GM19043 (cell line): ENCODE measurements around the gene TMEM205.

Experiments
- ATAC-seq: cut with Tn5 transposase; IDR thresholded peaks from one replicate; pipeline ENCODE4 v1.9.1; 2021; ENCODE audit warnings: low read depth; ENCODE audit not compliant: unreplicated experiment

The TMEM205 gene

DNA sequence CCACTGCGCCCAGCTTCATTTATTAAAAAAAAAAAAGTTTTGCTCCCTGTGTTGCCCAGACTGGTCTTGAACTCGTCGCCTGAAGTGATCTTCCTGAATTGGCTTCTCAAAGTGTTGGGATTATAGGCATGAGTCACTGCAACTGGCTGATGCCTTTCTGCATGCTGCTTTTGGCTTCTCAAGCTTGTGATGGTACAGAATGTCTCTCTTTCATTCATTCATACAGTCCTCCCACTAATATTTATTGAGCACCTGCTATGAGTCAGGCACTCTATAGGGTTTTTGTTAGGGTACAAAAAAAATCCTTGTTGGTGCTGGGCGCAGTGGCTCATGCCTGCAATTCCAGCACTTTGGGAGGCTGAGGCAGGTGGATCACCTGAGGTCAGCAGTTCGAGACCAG, 41.1 kb downstream of the TMEM205 start:
- ATAC-seq, result no peak

DNA sequence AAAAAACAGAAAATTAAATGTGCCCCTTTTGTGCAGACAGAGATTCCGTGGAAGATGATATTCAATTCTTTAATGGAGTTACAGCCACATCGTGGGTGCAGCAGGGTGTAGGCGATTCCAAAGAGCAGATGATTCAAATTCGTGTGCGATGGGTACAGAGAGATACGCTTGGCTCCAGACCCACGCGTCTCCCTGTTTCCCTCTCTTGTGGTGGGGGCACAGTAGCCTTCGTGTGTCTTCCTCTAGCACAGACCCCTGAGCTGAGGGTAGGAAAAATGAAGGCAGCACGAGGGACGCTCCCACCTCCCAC, 45.3 kb downstream of the TMEM205 start:
- ATAC-seq, result no peak

DNA sequence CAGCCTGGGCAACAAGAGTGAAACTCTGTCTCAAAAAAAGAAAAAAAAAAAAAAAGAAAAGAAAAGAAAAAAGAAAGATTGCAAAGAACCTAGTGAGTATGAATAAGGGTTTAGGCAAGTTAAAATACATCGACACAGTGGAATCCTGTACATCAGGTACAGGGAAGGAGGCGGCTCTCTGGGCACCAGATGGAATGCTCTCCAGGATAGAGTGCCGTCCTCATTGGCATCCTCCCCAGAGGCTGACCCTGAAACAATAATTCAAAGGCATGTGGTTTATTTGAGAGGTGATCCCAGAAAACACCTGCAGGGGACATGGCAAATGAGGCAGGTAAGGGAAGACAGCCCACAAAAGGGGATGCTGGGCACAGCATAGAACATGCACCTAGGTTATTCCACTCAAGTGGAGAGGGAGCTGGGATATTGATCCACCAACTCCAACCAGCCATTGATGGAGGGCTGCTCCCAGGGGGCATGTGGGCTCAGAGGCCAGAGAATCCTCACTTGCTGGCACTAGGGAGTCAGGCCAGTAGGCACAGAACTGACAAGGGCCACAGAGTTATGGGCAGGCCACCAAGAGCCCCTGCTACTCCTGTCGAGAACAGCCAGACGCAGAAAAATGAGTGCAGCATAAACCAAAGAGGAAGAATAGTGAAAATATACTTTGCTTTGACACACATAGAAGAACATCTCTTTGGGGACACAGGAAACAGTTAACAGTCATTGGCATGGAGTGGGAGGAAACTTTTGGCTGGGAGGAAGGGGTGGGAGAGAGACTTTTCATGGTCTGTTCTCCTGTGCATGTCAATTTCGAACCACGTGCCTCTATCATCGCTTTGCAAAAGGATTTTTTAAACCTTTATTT, 45.9 kb downstream of the TMEM205 start:
- no peak for ATAC-seq

DNA sequence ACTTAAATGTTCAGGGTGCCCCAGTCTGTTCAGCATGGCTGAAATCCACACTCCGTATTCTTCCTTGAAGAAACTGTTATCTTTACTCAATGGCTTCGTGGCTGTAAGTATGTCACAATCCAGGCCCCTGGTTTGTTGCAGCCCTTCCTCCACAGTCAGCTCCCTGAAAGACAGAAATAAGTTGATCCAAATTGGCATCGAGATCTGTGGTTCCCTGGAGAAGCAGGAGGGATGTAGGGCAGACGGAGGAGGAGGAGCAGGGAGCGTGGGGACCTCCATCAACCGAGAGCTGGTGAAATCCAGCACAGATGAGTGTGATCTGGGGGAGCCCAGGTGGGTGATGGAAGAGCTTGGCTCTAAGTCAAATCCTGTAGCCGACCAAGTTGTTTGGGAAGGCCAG, 49.8 kb downstream of the TMEM205 start:
- no peak for ATAC-seq

DNA sequence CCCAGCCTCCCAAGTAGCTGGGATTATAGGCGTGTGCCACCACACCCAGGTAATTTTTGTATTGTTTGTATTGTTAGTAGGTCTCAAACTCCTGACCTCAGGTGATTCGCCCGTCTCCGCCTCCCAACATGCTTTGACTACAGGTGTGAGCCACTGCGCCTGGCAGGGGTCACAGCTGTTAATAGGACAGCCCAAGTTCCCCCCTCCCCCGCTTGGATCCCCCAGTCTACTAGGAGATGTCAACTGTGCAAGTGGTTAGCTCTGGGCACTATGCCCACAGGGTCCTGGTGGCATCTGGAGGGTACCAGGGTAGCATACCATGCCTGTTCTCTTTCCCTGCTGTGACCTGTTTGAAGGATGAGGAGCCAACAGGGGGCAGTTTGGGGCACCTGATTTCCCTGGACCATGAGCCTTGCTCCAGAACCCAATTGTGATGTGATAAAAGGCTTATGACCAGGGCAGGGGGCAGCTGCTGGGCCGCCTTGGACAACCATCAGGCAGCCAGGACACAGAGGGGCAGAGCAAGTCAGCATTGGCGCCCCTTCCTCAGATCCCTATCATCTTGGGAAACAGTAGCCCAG, 50.3 kb downstream of the TMEM205 start, which contains the start of gene TSPAN16:
TSPAN16 (plus strand) TSS at position 496 of the 581 bp plus-strand sequence. CDS start 138 bp downstream, outside the sequence.
- ATAC-seq, result no peak

DNA sequence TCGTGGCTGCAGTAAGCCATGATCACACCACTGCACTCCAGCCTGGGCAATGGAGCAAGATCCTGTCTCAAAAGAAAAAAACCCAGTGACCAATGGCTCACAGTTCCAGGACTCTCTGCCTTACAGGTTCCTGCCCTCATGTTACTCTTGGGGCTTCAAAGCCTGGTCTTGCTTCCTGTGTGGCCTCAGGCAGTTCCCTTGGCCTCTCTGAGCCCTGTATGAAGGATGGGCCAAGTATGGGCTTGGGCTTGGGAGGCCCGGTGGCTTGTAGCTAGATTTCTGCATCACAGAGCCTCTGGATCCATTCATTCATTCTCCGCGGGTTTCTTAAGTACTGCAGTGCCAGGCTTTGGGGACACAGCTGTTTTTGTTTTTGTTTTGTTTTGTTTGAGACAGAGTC, 50.9 kb downstream of the TMEM205 start:
- no peak for ATAC-seq

DNA sequence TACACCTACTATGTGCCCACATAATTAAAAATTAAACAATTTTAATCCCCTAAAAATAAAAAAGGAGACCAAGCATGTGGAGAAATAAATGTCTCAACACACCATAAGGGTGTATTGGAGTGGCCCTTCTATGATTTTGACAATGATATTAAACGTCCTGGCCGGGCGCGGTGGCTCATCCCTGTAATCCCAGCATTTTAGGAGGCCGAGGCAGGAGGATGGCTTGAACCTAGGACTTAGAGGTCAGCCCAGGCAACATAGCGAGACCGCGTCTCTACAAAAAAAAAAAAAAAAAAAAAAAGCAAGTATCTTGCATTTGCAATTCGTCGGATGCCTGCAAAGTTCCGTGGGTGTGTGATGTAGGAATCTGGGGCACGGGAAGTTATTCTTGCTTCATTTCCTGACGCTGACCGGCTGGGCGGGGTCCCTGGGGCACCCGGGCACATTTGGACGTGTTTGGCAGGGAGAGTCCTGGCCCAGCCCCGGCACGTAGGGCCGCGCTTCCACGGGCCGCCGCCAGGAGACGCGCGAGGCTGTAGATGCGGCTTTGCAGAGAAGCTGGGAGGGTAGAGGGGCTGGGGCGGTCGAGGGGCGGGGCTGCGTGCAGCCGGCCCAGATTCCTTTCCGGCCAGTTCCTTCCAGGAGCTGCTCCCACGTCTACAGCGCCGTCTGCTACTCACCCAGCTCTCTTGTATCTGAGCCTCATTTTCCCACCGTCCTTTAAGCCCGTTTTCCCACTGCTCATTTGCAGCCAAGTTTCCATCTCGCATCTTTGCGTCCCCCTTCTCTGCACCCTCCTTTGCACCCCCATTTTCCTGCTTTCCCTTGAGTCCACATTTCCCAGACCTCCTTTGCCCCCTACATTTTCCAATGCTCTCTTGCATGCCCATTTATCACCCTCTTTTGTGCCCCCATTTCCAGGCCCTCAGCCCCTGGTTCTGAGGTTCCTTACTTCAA, 52.4 kb downstream of the TMEM205 start:
- ATAC-seq, result no peak
